ENCODE results near the gene NOL4L. TPM values are rescaled to one million over a fixed set of nuclear protein-coding genes. Genes with fewer than 3 reads are reported as not detected.
"Not testable (repeated sequence)": the region's sequence is repeated elsewhere in the genome, so short reads cannot be mapped to it uniquely, and the experiment has no call there.

The NOL4L gene
- total and polyA plus RNA-seq, 12 donors: 1.5 to 10.1 (median 5.1) TPM

DNA sequence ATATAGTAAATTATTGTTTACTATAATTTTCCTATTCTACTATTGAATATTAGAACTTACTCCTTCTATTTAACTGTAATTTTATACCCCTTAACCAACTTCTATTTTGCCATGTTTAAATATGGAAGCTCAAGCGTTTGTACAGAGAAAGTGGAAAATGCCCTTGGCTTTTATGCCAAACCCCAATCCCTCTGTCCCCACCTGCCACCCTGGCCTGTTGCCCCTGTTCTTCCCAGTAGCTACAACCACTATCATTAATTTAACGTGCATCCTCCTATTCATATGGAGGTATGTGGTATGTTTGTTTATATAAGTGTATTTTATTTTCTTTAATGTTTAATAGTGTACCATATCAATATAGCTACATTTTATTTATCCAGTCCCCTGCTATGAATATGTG is 168.9 kb downstream of the NOL4L start:
- TF ChIP-seq CTCF (IDR thresholded peaks at IDR 0.05): no peak
- intact Hi-C loops (cut with DNase I): no loop called here
- no peak overlapping the region for H3K4me3 ChIP-seq
- ATAC-seq (no peak), DNase-seq (no peak)
- H3K27me3 ChIP-seq: no peaks in the 10 kb centered on the region
- H3K9me3 ChIP-seq: no peaks in the 10 kb centered on the region
- no peak overlapping the region for H3K27ac ChIP-seq
- peaks cover 0 to 29% (median 16%) of the 10 kb centered on the region in 9 donors for H3K4me1 ChIP-seq
- 84 to 88% methylated on average over 2 of the region's 2 CpGs for WGBS, 2 donors
- H3K36me3 ChIP-seq: peaks cover 0 to 5% (median 0%) of the 10 kb centered on the region in 9 donors

DNA sequence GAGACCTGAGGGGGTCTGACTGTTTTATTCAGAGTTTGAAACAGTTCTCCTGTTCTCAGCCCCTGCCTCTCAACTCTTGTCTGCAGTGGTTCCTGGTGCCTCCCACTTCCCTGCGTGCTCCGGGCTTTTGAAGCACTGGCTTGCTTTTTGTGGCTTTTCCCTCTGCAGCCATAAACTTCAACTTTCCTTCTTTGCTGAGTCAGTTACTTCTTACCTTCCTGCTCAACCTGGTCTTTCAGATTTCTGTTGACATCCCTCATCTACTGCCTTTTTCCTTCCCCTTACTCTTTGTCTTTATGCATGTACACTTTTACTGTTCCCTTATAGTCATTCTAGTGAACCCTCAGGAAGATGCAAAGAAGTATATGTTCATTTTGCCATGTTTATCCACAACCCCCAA is 169.6 kb downstream of the NOL4L start:
- Histone ChIP-seq H3K36me3 (peaks cover 0 to 5% (median 0%) of the 10 kb centered on the region in 9 donors), H3K9me3 (no peaks in the 10 kb centered on the region), H3K27me3 (no peaks in the 10 kb centered on the region), H3K4me3 (no peak overlapping the region), H3K4me1 (peaks cover 0 to 29% (median 16%) of the 10 kb centered on the region in 9 donors), H3K27ac (no peak overlapping the region)
- ATAC-seq (no peak), DNase-seq (no peak)
- intact Hi-C loops (cut with DNase I): no loop called here
- WGBS, 2 donors: 62 to 66% methylated on average over 2 of the region's 2 CpGs
- no peak for TF ChIP-seq CTCF (IDR thresholded peaks at IDR 0.05)

DNA sequence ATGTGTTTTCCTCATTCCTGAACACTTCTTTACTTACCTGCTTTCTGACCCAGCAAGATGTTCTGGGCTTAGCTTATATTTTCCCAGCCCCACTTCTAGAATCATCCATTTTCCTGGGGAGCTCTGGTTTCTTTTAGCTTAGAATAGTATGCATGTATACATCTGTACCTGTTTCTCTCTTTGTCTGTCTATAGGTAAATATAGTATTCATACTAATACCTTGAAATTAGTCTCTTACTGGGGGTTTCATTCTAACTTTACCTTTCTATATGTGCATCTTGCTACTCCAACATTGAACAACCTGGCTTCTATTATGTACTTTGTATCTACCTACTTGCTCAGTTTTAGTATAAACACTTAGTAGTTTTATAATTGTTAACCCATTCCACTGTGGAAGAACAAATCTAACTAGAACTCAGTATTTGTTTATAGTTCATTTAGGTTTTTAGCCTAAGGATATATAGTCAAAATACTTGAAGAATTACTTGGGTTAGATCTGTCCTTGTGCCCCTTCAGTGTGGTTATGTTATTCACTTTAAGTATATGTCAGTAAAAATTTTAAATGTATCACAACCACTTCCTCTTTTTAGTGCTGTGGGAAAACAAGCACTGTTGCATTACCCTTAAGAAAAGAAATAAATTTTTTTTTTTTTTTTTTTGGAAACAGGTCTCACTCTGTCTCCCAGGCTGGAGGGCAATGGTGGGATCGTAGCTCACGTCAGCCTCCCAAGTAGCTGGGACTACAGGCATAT is 173.0 kb downstream of the NOL4L start:
- Histone ChIP-seq H3K9me3 (no peaks in the 10 kb centered on the region), H3K36me3 (peaks cover 0 to 21% (median 3%) of the 10 kb centered on the region in 9 donors), H3K4me1 (peaks cover 0 to 35% (median 16%) of the 10 kb centered on the region in 9 donors), H3K27ac (no peak overlapping the region), H3K4me3 (no peak overlapping the region), H3K27me3 (no peaks in the 10 kb centered on the region)
- ATAC-seq: no peak
- intact Hi-C loops (cut with DNase I): no loop called here
- TF ChIP-seq CTCF (IDR thresholded peaks at IDR 0.05): no peak
- DNase-seq: no peak
- WGBS, 2 donors: 87 to 90% methylated on average over 2 of the region's 2 CpGs

- H3K27ac ChIP-seq; DNase-seq; H3K4me3 ChIP-seq; H3K27me3 ChIP-seq; intact Hi-C loops (cut with DNase I); H3K9me3 ChIP-seq; ATAC-seq: not testable (repeated sequence)
- Histone ChIP-seq H3K36me3 (peaks cover 0 to 36% (median 0%) of the 10 kb centered on the region in 9 donors), H3K4me1 (peaks cover 0 to 12% (median 0%) of the 10 kb centered on the region in 9 donors)
- WGBS, 2 donors: 92 to 95% methylated on average over 9 of the region's 9 CpGs
Measured at GRCh38 chr20:32407131-32407750, 177.9 kb downstream of the NOL4L start.

- 96 to 99% methylated on average over 4 of the region's 4 CpGs for WGBS, 2 donors
- peaks cover 0 to 12% (median 0%) of the 10 kb centered on the region in 9 donors for H3K4me1 ChIP-seq
- H3K4me3 ChIP-seq: no peak overlapping the region
- H3K36me3 ChIP-seq: peaks cover 0 to 41% (median 0%) of the 10 kb centered on the region in 9 donors
- H3K27me3 ChIP-seq: no peaks in the 10 kb centered on the region
- DNase-seq: no peak
- intact Hi-C loops (cut with DNase I): no loop called here
- TF ChIP-seq CTCF (IDR thresholded peaks at IDR 0.05): no peak
- no peak overlapping the region for H3K27ac ChIP-seq
- ATAC-seq: no peak
- H3K9me3 ChIP-seq: no peaks in the 10 kb centered on the region
Measured at GRCh38 chr20:32406701-32407100, 178.4 kb downstream of the NOL4L start.
